Trophoblast cell (in vitro differentiated cells and primary cell): ENCODE results near the gene NRG2.

Source experiments
- DNase-seq, 2 donors: peaks; one replicate each; pipeline ENCODE4 v3.0.0-alpha.2; 2016
- H2AFZ ChIP-seq: 2 replicates; pipeline ENCODE4 v1.6.1; 2013; ENCODE audit warnings: low read length, moderate library complexity, mild to moderate bottlenecking; ENCODE audit not compliant: insufficient read depth, poor library complexity
- H2AK5ac ChIP-seq: 2 replicates; pipeline ENCODE4 v1.6.1; 2013; ENCODE audit warnings: mild to moderate bottlenecking, low read length
- H2BK120ac ChIP-seq: 2 replicates; pipeline ENCODE4 v1.6.1; 2013; ENCODE audit warnings: low read length, mild to moderate bottlenecking, moderate library complexity; ENCODE audit not compliant: insufficient read depth, poor library complexity
- H2BK12ac ChIP-seq: 2 replicates; pipeline ENCODE4 v1.6.1; 2013; ENCODE audit warnings: mild to moderate bottlenecking, low read length, moderate library complexity
- H2BK5ac ChIP-seq: 2 replicates; pipeline ENCODE4 v1.6.1; 2013; ENCODE audit warnings: low read length, low read depth, moderate library complexity, mild to moderate bottlenecking; ENCODE audit not compliant: poor library complexity
- H3K14ac ChIP-seq: 2 replicates; pipeline ENCODE4 v1.6.1; 2013; ENCODE audit warnings: mild to moderate bottlenecking, low read length
- H3K18ac ChIP-seq: 2 replicates; pipeline ENCODE4 v1.6.1; 2013; ENCODE audit warnings: mild to moderate bottlenecking, low read length
- H3K23ac ChIP-seq: 2 replicates; pipeline ENCODE4 v1.6.1; 2013; ENCODE audit warnings: low read length
- H3K27ac ChIP-seq: 2 replicates; pipeline ENCODE4 v1.5.1; 2013; ENCODE audit warnings: low read depth, mild to moderate bottlenecking, inconsistent platforms, low read length, moderate library complexity
- H3K27me3 ChIP-seq: 2 replicates; pipeline ENCODE4 v1.6.1; 2013; ENCODE audit warnings: inconsistent platforms, mild to moderate bottlenecking, low read length, moderate library complexity; ENCODE audit not compliant: insufficient read depth
- H3K36me3 ChIP-seq, 2 experiments: 1 replicate in 1 of 2; 2 replicates in 1 of 2; pipeline ENCODE4 v1.6.1; 2013; ENCODE audit warnings: low read length in 2 of 2, mild to moderate bottlenecking in 2 of 2, moderate library complexity in 1 of 2; ENCODE audit not compliant: insufficient read depth in 2 of 2, control insufficient read depth in 1 of 2
- H3K4ac ChIP-seq: 2 replicates; pipeline ENCODE4 v1.6.1; 2013; ENCODE audit warnings: low read depth, mild to moderate bottlenecking, low read length, moderate library complexity
- H3K4me1 ChIP-seq, 2 experiments: 1 replicate in 1 of 2; 2 replicates in 1 of 2; pipeline ENCODE4 v1.6.1; 2013; ENCODE audit warnings: low read length in 2 of 2, mild to moderate bottlenecking in 2 of 2, moderate library complexity in 1 of 2; ENCODE audit not compliant: insufficient read depth in 2 of 2, control insufficient read depth in 1 of 2
- H3K4me2 ChIP-seq: 2 replicates; pipeline ENCODE4 v1.6.1; 2013; ENCODE audit warnings: inconsistent platforms, mild to moderate bottlenecking, low read length, moderate library complexity
- H3K4me3 ChIP-seq: 2 replicates; pipeline ENCODE4 v1.5.1; 2013; ENCODE audit warnings: mild to moderate bottlenecking, low read depth, low read length, inconsistent platforms
- H3K79me1 ChIP-seq: one replicate; pipeline ENCODE4 v1.6.1; 2013; ENCODE audit warnings: low read length
- H3K79me2 ChIP-seq: 2 replicates; pipeline ENCODE4 v1.6.1; 2013; ENCODE audit warnings: low read length, mild to moderate bottlenecking; ENCODE audit not compliant: control insufficient read depth, insufficient read depth, poor library complexity
- H3K9ac ChIP-seq: 2 replicates; pipeline ENCODE4 v1.6.1; 2013; ENCODE audit warnings: mild to moderate bottlenecking, low read length
- H3K9me3 ChIP-seq: 2 replicates; pipeline ENCODE4 v1.6.1; 2013; ENCODE audit warnings: low read depth, mild to moderate bottlenecking, control low read depth, inconsistent platforms, low read length; ENCODE audit not compliant: insufficient read depth
- H4K12ac ChIP-seq: 2 replicates; pipeline ENCODE4 v1.6.1; 2013; ENCODE audit warnings: low read depth, mild to moderate bottlenecking, low read length, moderate library complexity
- H4K8ac ChIP-seq: 2 replicates; pipeline ENCODE4 v1.6.1; 2013; ENCODE audit warnings: low read depth, mild to moderate bottlenecking, low read length, moderate library complexity
- H4K91ac ChIP-seq: one replicate; pipeline ENCODE4 v1.6.1; 2013; ENCODE audit warnings: low read depth, mild to moderate bottlenecking, low read length, moderate library complexity
- WGBS: extraction: QIAGEN DNeasy Blood & Tissue Kit; methylation state at CpG from one replicate; pipeline ENCODE4 v1.1.7; 2013; ENCODE audit warnings: missing lambda C conversion rate; ENCODE audit not compliant: insufficient read length, insufficient coverage; ENCODE audit errors: extremely low coverage; 5-methylcytosine and 5-hydroxymethylcytosine counted together

NRG2 gene

GRCh38 chr5:139864716-139865483 lies 178.2 kb downstream of the NRG2 start:
- DNase-seq = no peak

GRCh38 chr5:139863855-139864558 lies 179.1 kb downstream of the NRG2 start:
- H3K79me1 ChIP-seq = no peaks in the 10 kb centered on the region
- H3K9me3 ChIP-seq = no peaks in the 10 kb centered on the region
- H3K23ac ChIP-seq = no peak overlapping the region
- H3K36me3 ChIP-seq = no peaks in the 10 kb centered on the region
- no CpG with 5 or more reads among the region's 5 CpGs for WGBS
- H4K91ac ChIP-seq = no peak overlapping the region
- H3K9ac ChIP-seq = no peak overlapping the region
- H3K79me2 ChIP-seq = no peaks in the 10 kb centered on the region
- DNase-seq = peak; percentile 60 to 72
- H2BK5ac ChIP-seq = no peak overlapping the region
- no peak overlapping the region for H3K18ac ChIP-seq
- H2AFZ ChIP-seq = no peak overlapping the region
- H2BK12ac ChIP-seq = no peak overlapping the region
- no peak overlapping the region for H4K12ac ChIP-seq
- no peak overlapping the region for H3K4me2 ChIP-seq
- no peaks in the 10 kb centered on the region for H3K4me1 ChIP-seq
- no peak overlapping the region for H4K8ac ChIP-seq
- no peak overlapping the region for H2AK5ac ChIP-seq
- no peak overlapping the region for H3K4ac ChIP-seq
- no peak overlapping the region for H3K27ac ChIP-seq
- no peak overlapping the region for H3K14ac ChIP-seq
- no peak overlapping the region for H3K4me3 ChIP-seq
- peaks cover 3% of the 10 kb centered on the region for H3K27me3 ChIP-seq
- no peak overlapping the region for H2BK120ac ChIP-seq

More at GRCh38 chr5:139864716-139865483, 178.2 kb downstream of the NRG2 start:
- Histone ChIP-seq H3K9ac (no peak overlapping the region), H3K4me1 (no peaks in the 10 kb centered on the region), H3K36me3 (no peaks in the 10 kb centered on the region), H2AFZ (no peak overlapping the region), H3K4me3 (no peak overlapping the region), H3K14ac (no peak overlapping the region), H2AK5ac (no peak overlapping the region), H4K91ac (no peak overlapping the region), H3K79me1 (no peaks in the 10 kb centered on the region), H2BK120ac (no peak overlapping the region), H3K27me3 (peaks cover 3% of the 10 kb centered on the region), H4K8ac (no peak overlapping the region), H3K18ac (no peak overlapping the region), H3K23ac (no peak overlapping the region), H3K79me2 (no peaks in the 10 kb centered on the region), H3K9me3 (no peaks in the 10 kb centered on the region), H3K27ac (no peak overlapping the region), H2BK12ac (no peak overlapping the region), H3K4me2 (no peak overlapping the region), H4K12ac (no peak overlapping the region), H2BK5ac (no peak overlapping the region), H3K4ac (no peak overlapping the region)
- WGBS = no CpG with 5 or more reads among the region's 12 CpGs

- no peak for DNase-seq
- Histone ChIP-seq H2BK5ac (no peak overlapping the region), H3K36me3 (no peaks in the 10 kb centered on the region), H3K79me2 (no peaks in the 10 kb centered on the region), H4K12ac (no peak overlapping the region), H3K9me3 (no peaks in the 10 kb centered on the region), H3K79me1 (no peaks in the 10 kb centered on the region), H2AK5ac (no peak overlapping the region), H3K4me2 (no peak overlapping the region), H2BK12ac (no peak overlapping the region), H3K27me3 (peaks cover 3% of the 10 kb centered on the region), H4K91ac (no peak overlapping the region), H4K8ac (no peak overlapping the region), H3K9ac (no peak overlapping the region), H3K4me3 (no peak overlapping the region), H3K18ac (no peak overlapping the region), H3K23ac (no peak overlapping the region), H3K27ac (no peak overlapping the region), H3K4ac (no peak overlapping the region), H2BK120ac (no peak overlapping the region), H3K4me1 (no peaks in the 10 kb centered on the region), H2AFZ (no peak overlapping the region), H3K14ac (no peak overlapping the region)
- no CpG with 5 or more reads among the region's 9 CpGs for WGBS
These were observed 179.7 kb downstream of the NRG2 start for GRCh38 chr5:139863361-139863760.

- no peaks in the 10 kb centered on the region for H3K36me3 ChIP-seq
- no peak overlapping the region for H2AK5ac ChIP-seq
- no peak overlapping the region for H3K4me2 ChIP-seq
- H4K91ac ChIP-seq = no peak overlapping the region
- no peaks in the 10 kb centered on the region for H3K79me2 ChIP-seq
- no peak overlapping the region for H3K4ac ChIP-seq
- H4K12ac ChIP-seq = no peak overlapping the region
- H3K9me3 ChIP-seq = no peaks in the 10 kb centered on the region
- DNase-seq = peak in 1 of 2 donors; percentile 38
- H3K4me3 ChIP-seq = no peak overlapping the region
- peaks cover 3% of the 10 kb centered on the region for H3K27me3 ChIP-seq
- H3K14ac ChIP-seq = no peak overlapping the region
- no peak overlapping the region for H3K18ac ChIP-seq
- no peak overlapping the region for H3K27ac ChIP-seq
- no peaks in the 10 kb centered on the region for H3K4me1 ChIP-seq
- no CpG with 5 or more reads among the region's 2 CpGs for WGBS
- no peak overlapping the region for H2BK12ac ChIP-seq
- no peak overlapping the region for H3K23ac ChIP-seq
- no peak overlapping the region for H4K8ac ChIP-seq
- H2BK5ac ChIP-seq = no peak overlapping the region
- H3K79me1 ChIP-seq = no peaks in the 10 kb centered on the region
- H3K9ac ChIP-seq = no peak overlapping the region
- H2BK120ac ChIP-seq = no peak overlapping the region
- H2AFZ ChIP-seq = no peak overlapping the region
These were observed 180.3 kb downstream of the NRG2 start for GRCh38 chr5:139862803-139863202.
